GM19468 (cell line): ENCODE data around the gene PLCH2.

Experiments used
- ATAC-seq: cut with Tn5 transposase; IDR thresholded peaks from one replicate; pipeline ENCODE4 v1.9.1; 2021; ENCODE audit warnings: mild to moderate bottlenecking, moderate library complexity, moderate number of reproducible peaks; ENCODE audit not compliant: unreplicated experiment; ENCODE audit errors: extremely low read depth

PLCH2 gene

GRCh38 chr1:2523891-2524609 is 48.0 kb downstream of the PLCH2 start:
- no peak for ATAC-seq

GRCh38 chr1:2525572-2525919 is 49.5 kb downstream of the PLCH2 start:
- no peak for ATAC-seq

- peak; percentile 75 for ATAC-seq
These were observed 50.1 kb downstream of the PLCH2 start, which contains the start of gene PANK4 for GRCh38 chr1:2525920-2526823. PANK4 (minus strand) TSS chr1:2526596; CDS start chr1:2526587, 9 bp downstream.

- ATAC-seq: no peak
These were observed 50.9 kb downstream of the PLCH2 start for GRCh38 chr1:2526824-2527555.

GRCh38 chr1:2527556-2527860 is 51.4 kb downstream of the PLCH2 start:
- no peak for ATAC-seq

- no peak for ATAC-seq
These were observed 51.9 kb downstream of the PLCH2 start for GRCh38 chr1:2528016-2528415.

- no peak for ATAC-seq
These were observed 52.5 kb downstream of the PLCH2 start for GRCh38 chr1:2528611-2528965.

GRCh38 chr1:2528966-2529783 is 53.1 kb downstream of the PLCH2 start:
- no peak for ATAC-seq

GRCh38 chr1:2529784-2530512 is 53.9 kb downstream of the PLCH2 start, which contains the start of gene HES5:
HES5 (minus strand) TSS chr1:2530263; CDS start chr1:2530164, 99 bp downstream.
- no peak for ATAC-seq

- no peak for ATAC-seq
These were observed 54.6 kb downstream of the PLCH2 start for GRCh38 chr1:2530513-2531361.

- ATAC-seq: no peak
These were observed 56.5 kb downstream of the PLCH2 start for GRCh38 chr1:2532485-2533160.

GRCh38 chr1:2533365-2533764 is 57.3 kb downstream of the PLCH2 start:
- ATAC-seq: no peak

- ATAC-seq: no peak
These were observed 58.2 kb downstream of the PLCH2 start for GRCh38 chr1:2534315-2534686.

GRCh38 chr1:2534687-2535441 is 58.8 kb downstream of the PLCH2 start:
- ATAC-seq: no peak

GRCh38 chr1:2535455-2535854 is 59.4 kb downstream of the PLCH2 start:
- no peak for ATAC-seq

- no peak for ATAC-seq
These were observed 59.9 kb downstream of the PLCH2 start for GRCh38 chr1:2535981-2536380.

- ATAC-seq: no peak
These were observed 61.7 kb downstream of the PLCH2 start for GRCh38 chr1:2537784-2538115.
